22Rv1 (cell line): ENCODE measurements around the gene TRIP10.

Source experiments
- CTCF ChIP-seq: fragments of 450-650 bp; IDR thresholded peaks from 2 replicates; pipeline ENCODE4 v1.5.1; 2017; ENCODE audit warnings: mild to moderate bottlenecking
- ZFX ChIP-seq: fragments of 450-650 bp; IDR thresholded peaks from 2 replicates; pipeline ENCODE4 v1.6.1; 2017; ENCODE audit warnings: antibody characterized with exemption, borderline replicate concordance

GRCh38 chr19:6691342-6691741 is 48.1 kb upstream of the TRIP10 start:
- TF ChIP-seq CTCF (no peak), ZFX (no peak)
